H4 (cell line): ENCODE results near the gene TBRG4. TPM values are rescaled to one million over a fixed set of nuclear protein-coding genes. Genes with fewer than 3 reads are reported as not detected.

Experiments used
- DNase-seq: peaks from one replicate; pipeline ENCODE4 v3.0.0-alpha.2; 2015; ENCODE audit warnings: low spot score
- total RNA-seq: library from RNA; depleted of rRNA; stranded (reverse); fragments of >200 nt; shearing (Covaris generic); gene quantifications from 2 replicates; pipeline ENCODE4 v1.2.3, GENCODE V29; 2014

Gene TBRG4
- total RNA-seq, 1 experiment from 2014 or later, result 106 TPM

GRCh38 chr7:45143616-45144015 is 32.1 kb upstream of the TBRG4 start:
- no peak for DNase-seq

- no peak for DNase-seq
Observed at GRCh38 chr7:45140827-45141226, 29.3 kb upstream of the TBRG4 start.

- DNase-seq, result no peak
Observed at GRCh38 chr7:45138433-45139267, 27.2 kb upstream of the TBRG4 start.

GRCh38 chr7:45136106-45137060 is 24.9 kb upstream of the TBRG4 start:
- peak; percentile 88 for DNase-seq

GRCh38 chr7:45133877-45134276 is 22.4 kb upstream of the TBRG4 start:
- no peak for DNase-seq

- DNase-seq, result no peak
Observed at GRCh38 chr7:45133352-45133751, 21.9 kb upstream of the TBRG4 start.

- no peak for DNase-seq
Observed at GRCh38 chr7:45132708-45133320, 21.3 kb upstream of the TBRG4 start.

GRCh38 chr7:45131891-45132290 is 20.4 kb upstream of the TBRG4 start:
- DNase-seq, result no peak

- DNase-seq, result no peak
Observed at GRCh38 chr7:45130910-45131309, 19.4 kb upstream of the TBRG4 start.

- DNase-seq, result no peak
Observed at GRCh38 chr7:45129906-45130305, 18.4 kb upstream of the TBRG4 start.

- DNase-seq, result no peak
Observed at GRCh38 chr7:45129181-45129800, 17.8 kb upstream of the TBRG4 start.

GRCh38 chr7:45126920-45127319 is 15.4 kb upstream of the TBRG4 start:
- no peak for DNase-seq

GRCh38 chr7:45126201-45126600 is 14.7 kb upstream of the TBRG4 start:
- no peak for DNase-seq

GRCh38 chr7:45125193-45125904 is 13.9 kb upstream of the TBRG4 start:
- no peak for DNase-seq

GRCh38 chr7:45123913-45124710 is 12.6 kb upstream of the TBRG4 start:
- no peak for DNase-seq

GRCh38 chr7:45122975-45123860 is 11.7 kb upstream of the TBRG4 start:
- DNase-seq, result no peak

- DNase-seq, result no peak
Observed at GRCh38 chr7:45119550-45119949, 8.1 kb upstream of the TBRG4 start.

GRCh38 chr7:45118889-45119331 is 7.4 kb upstream of the TBRG4 start:
- DNase-seq, result no peak

GRCh38 chr7:45118292-45118691 is 6.8 kb upstream of the TBRG4 start:
- DNase-seq, result no peak
